Tibial nerve (tissue), 3 donors: ENCODE data around the gene FAHD1.

Experiments
- CTCF ChIP-seq, 5 experiments: fragments of 200-600 bp in 3 of 5; fragments of 450-650 bp in 2 of 5; sonication (generic) in 3 of 5; IDR thresholded peaks; one replicate each; pipeline ENCODE4 v1.5.1; 2016 to 2019; ENCODE audit warnings: antibody characterized with exemption in 5 of 5, mild to moderate bottlenecking in 3 of 5, moderate library complexity in 2 of 5
- POLR2A ChIP-seq, 2 donors: fragments of 450-650 bp; IDR thresholded peaks; one replicate each; pipeline ENCODE4 v1.6.1; 2017; ENCODE audit warnings: antibody characterized with exemption in 2 of 2, mild to moderate bottlenecking in 2 of 2, moderate library complexity in 2 of 2

DNA sequence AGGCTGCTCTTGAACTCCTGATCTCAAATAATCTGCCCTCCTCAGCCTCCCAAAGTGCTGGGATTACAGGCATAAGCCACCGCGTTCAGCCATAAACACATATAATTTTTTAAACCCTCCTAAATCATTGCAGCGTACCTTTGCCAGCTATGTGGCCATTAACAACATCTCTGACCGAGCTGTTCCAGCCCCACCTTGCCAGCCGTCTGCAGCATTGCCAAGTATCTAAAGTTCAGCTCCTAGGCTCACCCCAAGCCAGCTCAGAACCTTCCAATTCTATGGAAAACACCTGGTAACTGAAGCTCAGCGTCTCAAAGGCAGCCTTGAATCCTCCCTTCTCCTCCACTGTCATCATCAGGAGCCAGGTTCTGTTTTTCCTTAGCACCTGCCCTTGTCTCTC lies 50.1 kb downstream of the FAHD1 start:
- TF ChIP-seq POLR2A (IDR thresholded peaks at IDR 0.05) (no peak), CTCF (IDR thresholded peaks at IDR 0.05) (no peak)
